DND-41 (cell line): ENCODE results near the gene STXBP4.

Experiments
- ATAC-seq: fragments of 200-7000 bp; cut with Tn5 transposase; 3 replicates; pipeline ENCODE4 v1.9.1; 2021; ENCODE audit warnings: low read depth; ENCODE audit not compliant: insufficient read depth
- DNase-seq: peaks from one replicate; pipeline ENCODE4 v3.0.0-alpha.2; 2020
- H2AFZ ChIP-seq: 2 replicates; pipeline ENCODE4 v1.6.0; 2012; ENCODE audit warnings: low read depth, low read length
- H3K27ac ChIP-seq: 2 replicates; pipeline ENCODE4 v1.5.1; 2012; ENCODE audit warnings: low read length, inconsistent platforms
- H3K27me3 ChIP-seq: fragments of 200-600 bp; sonication (generic); 2 replicates; pipeline ENCODE4 v1.6.0; 2012; ENCODE audit warnings: low read length, mild to moderate bottlenecking, inconsistent platforms; ENCODE audit not compliant: insufficient read depth, poor library complexity
- H3K36me3 ChIP-seq: 2 replicates; pipeline ENCODE4 v1.5.1; 2012; ENCODE audit warnings: low read length, inconsistent platforms; ENCODE audit not compliant: insufficient read depth
- H3K4me1 ChIP-seq: 2 replicates; pipeline ENCODE4 v1.5.1; 2012; ENCODE audit warnings: mild to moderate bottlenecking, low read length; ENCODE audit not compliant: insufficient read depth
- H3K4me2 ChIP-seq: 2 replicates; pipeline ENCODE4 v1.6.0; 2012; ENCODE audit warnings: mild to moderate bottlenecking, moderate library complexity, low read length, inconsistent platforms; ENCODE audit not compliant: insufficient read depth
- H3K4me3 ChIP-seq, 2 experiments: fragments of 200-600 bp in 1 of 2; shearing (Covaris generic) in 1 of 2; 2 replicates each; pipeline ENCODE4 v1.5.1; 2012 to 2016; ENCODE audit warnings: inconsistent platforms in 2 of 2, low read length in 2 of 2, mild to moderate bottlenecking in 2 of 2, low read depth in 1 of 2, moderate library complexity in 1 of 2
- H3K79me2 ChIP-seq: 2 replicates; pipeline ENCODE4 v1.6.0; 2012; ENCODE audit warnings: low read length, inconsistent platforms; ENCODE audit not compliant: insufficient read depth
- H3K9ac ChIP-seq: 2 replicates; pipeline ENCODE4 v1.6.0; 2012; ENCODE audit warnings: low read depth, mild to moderate bottlenecking, inconsistent platforms, low read length, moderate library complexity
- H3K9me3 ChIP-seq: 2 replicates; pipeline ENCODE4 v1.5.1; 2012; ENCODE audit warnings: low read length, moderate library complexity, mild to moderate bottlenecking, inconsistent platforms; ENCODE audit not compliant: insufficient read depth, severe bottlenecking
- H4K20me1 ChIP-seq: 2 replicates; pipeline ENCODE4 v1.6.0; 2012; ENCODE audit warnings: low read length; ENCODE audit not compliant: insufficient read depth
- CTCF ChIP-seq: IDR thresholded peaks from 2 replicates; pipeline ENCODE4 v1.5.1; 2012; ENCODE audit warnings: borderline replicate concordance, low read length, moderate library complexity, mild to moderate bottlenecking; ENCODE audit not compliant: poor library complexity, severe bottlenecking; ENCODE audit errors: extremely low read depth
- EZH2 ChIP-seq: IDR thresholded peaks from 3 replicates; pipeline ENCODE4 v1.6.1; 2012; ENCODE audit warnings: borderline replicate concordance, low read depth, mild to moderate bottlenecking, moderate library complexity, low read length, inconsistent platforms; ENCODE audit not compliant: severe bottlenecking

Gene STXBP4

GRCh38 chr17:54924405-54924804 lies 44.2 kb upstream of the STXBP4 start:
- Histone ChIP-seq H3K27me3 (peaks cover 4% of the 10 kb centered on the region), H4K20me1 (no peaks in the 10 kb centered on the region), H3K36me3 (no peaks in the 10 kb centered on the region), H3K4me3 (no peak overlapping the region), H3K27ac (no peak overlapping the region), H3K4me2 (no peak overlapping the region), H3K9ac (no peak overlapping the region), H3K9me3 (no peaks in the 10 kb centered on the region), H3K4me1 (no peaks in the 10 kb centered on the region), H3K79me2 (no peaks in the 10 kb centered on the region), H2AFZ (no peak overlapping the region)
- TF ChIP-seq EZH2, result no peak
- no peak for TF ChIP-seq CTCF
- no peak for DNase-seq
- no peak for ATAC-seq

GRCh38 chr17:54927525-54927924 lies 41.0 kb upstream of the STXBP4 start:
- Histone ChIP-seq H3K36me3 (no peaks in the 10 kb centered on the region), H3K9ac (no peak overlapping the region), H3K27ac (no peak overlapping the region), H3K4me1 (no peaks in the 10 kb centered on the region), H3K79me2 (no peaks in the 10 kb centered on the region), H3K4me2 (no peak overlapping the region), H4K20me1 (no peaks in the 10 kb centered on the region), H3K27me3 (peaks cover 4% of the 10 kb centered on the region), H2AFZ (no peak overlapping the region), H3K9me3 (no peaks in the 10 kb centered on the region), H3K4me3 (no peak overlapping the region)
- TF ChIP-seq CTCF (no peak), EZH2 (no peak)
- DNase-seq (no peak), ATAC-seq (no peak)

- Histone ChIP-seq H3K4me1 (no peaks in the 10 kb centered on the region), H3K4me2 (no peak overlapping the region), H2AFZ (no peak overlapping the region), H4K20me1 (no peaks in the 10 kb centered on the region), H3K9ac (no peak overlapping the region), H3K9me3 (no peaks in the 10 kb centered on the region), H3K27me3 (no peaks in the 10 kb centered on the region), H3K4me3 (no peak overlapping the region), H3K79me2 (no peaks in the 10 kb centered on the region), H3K36me3 (no peaks in the 10 kb centered on the region), H3K27ac (no peak overlapping the region)
- ATAC-seq (no peak), DNase-seq (no peak)
- TF ChIP-seq EZH2 (no peak), CTCF (no peak)
These were observed 35.9 kb upstream of the STXBP4 start for GRCh38 chr17:54932711-54933110.

GRCh38 chr17:54933921-54934320 lies 34.6 kb upstream of the STXBP4 start:
- Histone ChIP-seq H3K79me2 (no peaks in the 10 kb centered on the region), H3K9me3 (no peaks in the 10 kb centered on the region), H3K27me3 (no peaks in the 10 kb centered on the region), H3K27ac (no peak overlapping the region), H3K9ac (no peak overlapping the region), H3K36me3 (no peaks in the 10 kb centered on the region), H3K4me1 (no peaks in the 10 kb centered on the region), H4K20me1 (no peaks in the 10 kb centered on the region), H2AFZ (no peak overlapping the region), H3K4me2 (no peak overlapping the region), H3K4me3 (no peak overlapping the region)
- DNase-seq (no peak), ATAC-seq (no peak)
- TF ChIP-seq CTCF (no peak), EZH2 (no peak)
